Endometrium (tissue), 2 donors: ENCODE measurements around the gene DHPS.
"Not testable (repeated sequence)": the region's sequence is repeated elsewhere in the genome, so short reads cannot be mapped to it uniquely, and the experiment has no call there.

Source experiments
- FAIRE-seq: peaks from 2 replicates; lab custom pipeline; 2012; peaks lifted over from hg19 to GRCh38; lab: Jason Lieb, UNC
- donor health status: control.
- donor health status: control.

The DHPS gene

GRCh38 chr19:12681074-12681987 lies at the start of gene DHPS:
DHPS (minus strand) TSS chr19:12681880; CDS start chr19:12681766, 114 bp downstream.
- peak; percentile 77 for FAIRE-seq

- no peak for FAIRE-seq
Observed at GRCh38 chr19:12731337-12731736, 49.7 kb upstream of the DHPS start.

GRCh38 chr19:12730064-12730463 lies 48.4 kb upstream of the DHPS start:
- no peak for FAIRE-seq

GRCh38 chr19:12727745-12728433 lies 46.2 kb upstream of the DHPS start:
- no peak for FAIRE-seq

GRCh38 chr19:12726988-12727316 lies 45.3 kb upstream of the DHPS start:
- FAIRE-seq = no peak

- FAIRE-seq = not testable (repeated sequence)
Observed at GRCh38 chr19:12725612-12726011, 43.9 kb upstream of the DHPS start.

- no peak for FAIRE-seq
Observed at GRCh38 chr19:12723641-12724426, 42.2 kb upstream of the DHPS start, which contains the start of gene TNPO2. TNPO2 (minus strand) TSS chr19:12723932; CDS start chr19:12720977, 2,955 bp downstream.

GRCh38 chr19:12723381-12723640 lies 41.6 kb upstream of the DHPS start:
- FAIRE-seq = no peak

- FAIRE-seq = peak; percentile 97
Observed at GRCh38 chr19:12722566-12723380, 41.1 kb upstream of the DHPS start.

GRCh38 chr19:12721656-12722565 lies 40.2 kb upstream of the DHPS start:
- no peak for FAIRE-seq

GRCh38 chr19:12720851-12721655 lies 39.4 kb upstream of the DHPS start:
- no peak for FAIRE-seq

- no peak for FAIRE-seq
Observed at GRCh38 chr19:12720296-12720695, 38.6 kb upstream of the DHPS start.

GRCh38 chr19:12715929-12716328 lies 34.2 kb upstream of the DHPS start:
- no peak for FAIRE-seq

GRCh38 chr19:12715102-12715501 lies 33.4 kb upstream of the DHPS start:
- FAIRE-seq = no peak

GRCh38 chr19:12713304-12713703 lies 31.6 kb upstream of the DHPS start:
- FAIRE-seq = not testable (repeated sequence)

GRCh38 chr19:12712077-12712476 lies 30.4 kb upstream of the DHPS start:
- not testable (repeated sequence) for FAIRE-seq

GRCh38 chr19:12711187-12711586 lies 29.5 kb upstream of the DHPS start:
- FAIRE-seq = no peak

- no peak for FAIRE-seq
Observed at GRCh38 chr19:12708641-12709040, 27.0 kb upstream of the DHPS start.

- no peak for FAIRE-seq
Observed at GRCh38 chr19:12706332-12706718, 24.6 kb upstream of the DHPS start.
